CD4-positive, alpha-beta T cell treated with Interleukin-10 for 1 hour (primary cell): ENCODE results near the gene FOS.

Experiments used
- DNase-seq: peaks from one replicate; pipeline ENCODE4 v3.0.0-alpha.2; 2020

FOS gene

GRCh38 chr14:75252254-75252837 is 26.3 kb upstream of the FOS start:
- no peak for DNase-seq

GRCh38 chr14:75254381-75254822 is 24.2 kb upstream of the FOS start:
- no peak for DNase-seq

DNA sequence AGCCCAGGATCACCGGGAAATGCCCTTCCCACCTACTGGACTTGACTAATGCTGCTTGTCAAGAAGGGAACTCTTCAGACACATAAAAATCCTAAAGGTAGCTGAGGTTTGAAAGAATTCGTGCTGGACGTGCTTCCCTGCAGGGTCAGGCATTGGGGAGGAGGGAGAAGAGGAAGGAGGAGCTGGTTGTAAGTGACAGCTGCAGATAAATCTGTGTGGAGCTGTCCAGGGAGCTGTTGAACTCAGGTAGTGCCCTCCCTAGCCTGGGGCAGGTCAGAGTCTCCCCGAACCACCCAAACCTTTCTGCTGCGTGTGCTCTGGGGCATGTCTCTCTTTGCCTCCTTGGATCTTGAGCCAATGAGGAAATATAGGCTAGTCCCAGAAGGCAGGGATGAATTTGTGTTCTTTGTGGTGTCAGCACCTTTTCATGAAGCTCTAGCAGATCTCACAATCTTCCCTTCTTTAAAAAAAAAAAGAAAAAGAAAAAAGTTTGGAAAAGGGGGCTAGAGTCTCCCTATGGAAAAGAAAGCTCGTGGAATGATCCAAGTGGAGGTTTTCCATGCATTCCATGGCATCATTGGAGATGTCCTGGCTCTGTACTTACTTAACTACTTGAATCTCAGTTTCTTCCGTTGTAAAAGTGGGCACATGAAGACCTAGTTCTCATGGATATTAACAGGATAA is 23.6 kb upstream of the FOS start:
- no peak for DNase-seq

GRCh38 chr14:75258079-75258802 is 20.4 kb upstream of the FOS start:
- no peak for DNase-seq

- peak; percentile 100 for DNase-seq
These were observed 19.7 kb upstream of the FOS start for GRCh38 chr14:75258803-75259509.

DNA sequence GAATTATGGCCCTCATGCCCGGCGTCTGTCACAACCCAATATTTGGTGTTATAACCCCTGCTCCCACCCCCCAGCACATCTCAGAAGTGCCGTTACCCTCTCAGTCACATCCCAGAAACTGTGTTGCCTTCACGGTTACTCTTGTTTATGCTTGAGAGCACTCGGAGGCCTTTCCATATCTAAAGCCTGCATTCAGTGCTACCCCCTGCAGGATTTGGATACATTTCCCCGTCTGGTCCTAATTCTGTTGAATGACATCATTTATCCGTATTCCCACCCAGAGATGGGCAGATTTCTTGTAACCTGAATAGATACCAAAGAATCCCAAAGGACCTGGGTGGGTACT is 19.1 kb upstream of the FOS start:
- no peak for DNase-seq

GRCh38 chr14:75260025-75260763 is 18.4 kb upstream of the FOS start:
- DNase-seq: peak; percentile 40

GRCh38 chr14:75261820-75262219 is 16.8 kb upstream of the FOS start:
- no peak for DNase-seq

DNA sequence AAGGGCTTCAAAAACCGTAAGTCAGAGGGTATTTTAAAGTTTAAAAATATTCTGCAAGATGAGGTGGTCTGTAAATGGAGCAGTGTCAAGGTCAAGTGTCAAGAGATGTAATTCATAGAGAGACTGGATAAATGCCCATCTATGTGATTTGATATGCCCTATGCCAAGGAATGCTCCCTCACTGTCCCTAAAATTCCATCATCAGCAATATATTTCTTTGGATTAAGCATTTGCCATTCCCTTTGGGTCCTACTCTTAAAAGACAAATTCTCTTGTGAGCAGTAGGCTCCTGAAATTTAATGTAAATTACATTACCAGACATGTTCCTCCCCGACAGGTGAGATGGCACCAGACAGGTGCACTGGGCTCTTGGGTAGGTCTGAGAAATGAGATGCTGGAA is 16.0 kb upstream of the FOS start:
- DNase-seq: no peak

- DNase-seq: no peak
These were observed 14.6 kb upstream of the FOS start for GRCh38 chr14:75264036-75264435.

- DNase-seq: no peak
These were observed 11.4 kb upstream of the FOS start for GRCh38 chr14:75267141-75267721.

GRCh38 chr14:75268633-75269550 is 9.7 kb upstream of the FOS start:
- no peak for DNase-seq

GRCh38 chr14:75271514-75271913 is 7.1 kb upstream of the FOS start:
- no peak for DNase-seq

DNA sequence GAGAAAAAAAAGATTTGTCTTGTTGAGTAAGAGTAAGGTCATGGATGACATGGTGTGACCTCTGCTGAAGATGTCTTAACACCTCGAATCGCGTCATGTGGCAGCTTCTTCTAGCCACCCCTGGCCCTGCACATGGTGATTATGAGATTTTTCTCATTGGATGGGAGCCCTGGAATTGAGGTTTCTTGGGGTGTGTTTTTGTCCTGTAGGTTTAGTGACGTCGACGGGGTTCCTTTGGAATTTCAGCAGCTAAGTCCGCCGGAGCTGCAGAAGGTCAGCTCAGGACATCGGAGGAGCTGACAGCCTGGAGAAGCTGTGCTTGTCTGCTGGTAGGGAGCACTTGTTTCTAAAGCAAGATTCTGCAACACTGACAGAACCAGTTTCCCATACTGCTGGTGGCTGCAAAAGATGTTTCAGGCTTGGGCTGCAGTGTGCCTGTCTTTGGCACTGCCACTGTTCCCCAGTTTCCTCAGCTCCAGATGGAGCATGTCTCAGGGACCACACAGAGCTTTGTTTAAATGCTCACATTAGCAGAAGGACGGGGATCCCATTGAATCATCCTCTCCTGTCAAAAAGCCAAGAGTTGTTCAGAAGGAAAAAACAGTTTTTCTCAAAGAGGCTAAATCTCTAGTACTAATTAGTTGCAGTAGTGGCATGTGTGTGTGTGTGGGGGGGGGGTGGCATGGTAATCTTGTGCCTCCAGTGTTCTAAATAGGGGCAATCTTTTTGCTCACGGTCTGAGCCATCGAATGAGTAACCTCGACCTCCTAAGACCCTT is 5.2 kb upstream of the FOS start:
- DNase-seq: no peak

GRCh38 chr14:75274050-75274898 is 4.4 kb upstream of the FOS start:
- DNase-seq: no peak

GRCh38 chr14:75274899-75275569 is 3.6 kb upstream of the FOS start:
- peak; percentile 86 for DNase-seq

DNA sequence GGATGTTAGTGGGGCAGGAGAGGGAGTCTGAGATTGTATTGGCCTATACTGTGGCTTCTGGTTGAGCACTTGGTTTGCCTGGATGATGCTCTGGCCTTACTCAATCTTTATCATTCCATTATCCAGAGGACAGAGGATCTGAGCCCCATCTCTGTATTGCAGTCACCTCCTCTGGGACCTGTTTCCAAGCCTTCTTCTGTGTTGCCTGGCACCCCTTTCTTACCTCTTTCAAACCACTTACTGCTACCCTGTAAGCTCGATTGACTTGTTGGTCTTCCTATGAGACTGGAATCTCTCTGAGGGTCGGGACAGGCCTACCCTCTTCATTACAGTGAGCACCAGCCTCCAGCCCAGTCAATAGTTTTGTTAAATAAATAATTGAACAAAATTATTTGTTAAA is 3.0 kb upstream of the FOS start:
- no peak for DNase-seq

DNA sequence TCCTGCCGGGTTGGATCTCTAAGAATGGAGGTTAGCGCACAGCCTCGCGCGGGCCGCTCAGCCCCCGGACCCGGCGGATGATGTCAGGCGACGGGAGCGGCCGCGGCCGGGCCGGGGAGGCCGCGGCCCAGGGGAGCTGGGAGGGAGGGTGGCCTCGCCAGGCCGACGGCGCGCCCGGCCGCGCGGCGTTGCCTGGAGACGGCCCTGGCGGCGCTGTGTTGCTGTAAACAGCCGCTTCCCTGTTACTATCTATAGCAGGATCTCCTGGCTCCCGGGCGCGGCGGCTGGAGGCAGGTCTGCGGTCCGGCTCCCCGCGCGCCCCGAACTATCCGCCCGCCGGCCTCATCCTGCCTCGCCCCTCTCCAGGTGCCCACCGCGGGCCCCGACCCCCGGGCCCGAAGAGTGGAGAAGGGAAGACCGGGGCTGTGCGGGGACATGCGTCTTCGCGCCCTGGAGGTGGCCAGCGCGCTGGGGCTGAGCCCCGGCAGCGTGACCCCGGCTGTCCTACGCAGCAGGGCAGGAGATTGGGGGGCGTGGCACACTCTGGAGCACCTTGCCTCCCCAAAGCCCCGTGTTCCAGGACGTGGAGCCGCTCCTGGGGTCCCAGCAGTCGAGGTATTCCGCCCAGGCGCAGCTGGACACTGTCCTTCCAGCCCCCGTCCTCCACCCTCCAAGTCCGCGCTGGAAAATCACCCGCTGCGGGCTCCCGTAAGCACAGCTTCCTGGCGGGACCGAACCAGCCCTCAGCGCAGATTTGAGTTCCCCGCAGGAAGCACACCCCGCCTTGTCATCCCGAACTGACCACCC is 1.4 kb upstream of the FOS start:
- DNase-seq: peak; percentile 90
